Peyer's patch (tissue), 4 donors: ENCODE data around the gene SV2A.

Experiments used
- CTCF ChIP-seq, 6 experiments: fragments of 450-650 bp in 4 of 6; fragments of 200-600 bp in 2 of 6; sonication (generic) in 1 of 6; IDR thresholded peaks; one replicate each; pipeline ENCODE4 v1.5.1; 2017 to 2019; ENCODE audit warnings: antibody characterized with exemption in 6 of 6, mild to moderate bottlenecking in 3 of 6, moderate library complexity in 1 of 6
- POLR2A ChIP-seq, 2 donors: fragments of 450-650 bp; IDR thresholded peaks; one replicate each; pipeline ENCODE4 v1.5.1; 2017; ENCODE audit warnings: antibody characterized with exemption in 2 of 2, mild to moderate bottlenecking in 2 of 2, moderate library complexity in 2 of 2

- TF ChIP-seq CTCF (IDR thresholded peaks at IDR 0.05) (no peak), POLR2A (IDR thresholded peaks at IDR 0.05) (no peak)
Measured at GRCh38 chr1:149896575-149896974, 21.1 kb downstream of the SV2A start.
